Neural cell (in vitro differentiated cells): Measurements from ENCODE around the gene NPAS3.

Experiments
- CTCF ChIP-seq: fragments of 450-650 bp; IDR thresholded peaks from 2 replicates; pipeline ENCODE4 v1.5.1; 2014; ENCODE audit warnings: antibody characterized with exemption, mild to moderate bottlenecking, moderate library complexity; ENCODE audit not compliant: poor library complexity, severe bottlenecking
- EP300 ChIP-seq: fragments of 450-650 bp; conservative IDR thresholded peaks from 2 replicates; pipeline ENCODE4 v1.6.1; 2014; ENCODE audit warnings: antibody characterized with exemption, mild to moderate bottlenecking, moderate library complexity; ENCODE audit not compliant: poor library complexity, severe bottlenecking
- EZH2 ChIP-seq: fragments of 200-600, 300-800 bp; shearing (Covaris generic), sonication (generic); IDR thresholded peaks from 2 replicates; pipeline ENCODE4 v1.6.1; 2014; ENCODE audit warnings: antibody characterized with exemption, low read length, borderline replicate concordance, mild to moderate bottlenecking; ENCODE audit not compliant: insufficient read depth, poor library complexity, severe bottlenecking
- POLR2AphosphoS5 ChIP-seq: IDR thresholded peaks from 2 replicates; pipeline ENCODE4 v1.6.1; 2012
- REST ChIP-seq: IDR thresholded peaks from 2 replicates; pipeline ENCODE4 v1.6.1; 2012; ENCODE audit warnings: borderline replicate concordance
- TAF1 ChIP-seq: IDR thresholded peaks from 2 replicates; pipeline ENCODE4 v1.6.1; 2012; ENCODE audit warnings: low read depth

- TF ChIP-seq TAF1 = no peak
- TF ChIP-seq EZH2 = no peak
- no peak for TF ChIP-seq CTCF
- TF ChIP-seq EP300 = no peak
- no peak for TF ChIP-seq REST
- no peak for TF ChIP-seq POLR2AphosphoS5
These were observed 518.9 kb downstream of the NPAS3 start for GRCh38 chr14:33457617-33458016.
